Adrenal gland (tissue), 5 donors: ENCODE data around the gene RAX.
A peak's percentile ranks its signal among the peaks of the same experiment; 100 is the strongest.

Source experiments
- POLR2A ChIP-seq, 2 donors: fragments of 450-650 bp; IDR thresholded peaks; one replicate each; pipeline ENCODE4 v1.6.1; 2017; ENCODE audit warnings: antibody characterized with exemption in 2 of 2, mild to moderate bottlenecking in 2 of 2, moderate library complexity in 1 of 2
- TF ChIP-seq, protein P1 (sequence below), 6 experiments: fragments of 450-650 bp in 4 of 6; fragments of 200-600 bp in 2 of 6; sonication (generic) in 1 of 6; IDR thresholded peaks; 1 replicate in 5 of 6; 2 replicates in 1 of 6; pipeline versions ENCODE4 v1.5.1 to v1.8.0; 2016 to 2021; ENCODE audit warnings: antibody characterized with exemption in 6 of 6, mild to moderate bottlenecking in 2 of 6, moderate library complexity in 1 of 6
- donor health status: DM: no; HTN: no; CAD: no.

DNA sequence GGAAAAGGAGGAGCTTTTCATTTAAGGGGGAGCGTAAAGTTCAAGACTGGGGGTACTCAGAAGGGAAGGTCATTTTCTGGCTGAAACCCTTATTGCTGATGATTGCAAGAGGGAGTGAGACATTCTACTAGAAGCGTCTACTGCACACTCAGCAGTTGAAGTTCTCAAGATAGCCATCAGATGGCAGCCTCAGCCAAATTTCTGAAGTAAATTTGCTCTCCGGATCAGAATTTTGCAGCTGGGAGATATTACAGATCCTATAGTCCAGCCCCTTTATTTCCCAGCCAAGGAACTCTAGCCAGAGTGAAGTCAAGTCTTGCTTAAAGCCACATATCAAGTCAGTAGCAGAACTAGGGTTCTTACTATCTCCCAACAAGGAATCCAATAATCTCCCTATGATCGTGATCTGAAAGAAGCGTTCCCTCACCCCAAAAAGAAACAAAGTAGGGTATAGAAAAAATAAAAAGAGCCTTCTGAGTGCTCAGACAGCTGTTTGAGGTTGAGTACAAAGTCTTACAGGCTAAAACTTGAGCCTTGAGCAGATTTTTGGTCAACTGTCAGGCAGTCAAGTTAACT is 24.0 kb downstream of the RAX start:
- TF ChIP-seq, protein P1, sequence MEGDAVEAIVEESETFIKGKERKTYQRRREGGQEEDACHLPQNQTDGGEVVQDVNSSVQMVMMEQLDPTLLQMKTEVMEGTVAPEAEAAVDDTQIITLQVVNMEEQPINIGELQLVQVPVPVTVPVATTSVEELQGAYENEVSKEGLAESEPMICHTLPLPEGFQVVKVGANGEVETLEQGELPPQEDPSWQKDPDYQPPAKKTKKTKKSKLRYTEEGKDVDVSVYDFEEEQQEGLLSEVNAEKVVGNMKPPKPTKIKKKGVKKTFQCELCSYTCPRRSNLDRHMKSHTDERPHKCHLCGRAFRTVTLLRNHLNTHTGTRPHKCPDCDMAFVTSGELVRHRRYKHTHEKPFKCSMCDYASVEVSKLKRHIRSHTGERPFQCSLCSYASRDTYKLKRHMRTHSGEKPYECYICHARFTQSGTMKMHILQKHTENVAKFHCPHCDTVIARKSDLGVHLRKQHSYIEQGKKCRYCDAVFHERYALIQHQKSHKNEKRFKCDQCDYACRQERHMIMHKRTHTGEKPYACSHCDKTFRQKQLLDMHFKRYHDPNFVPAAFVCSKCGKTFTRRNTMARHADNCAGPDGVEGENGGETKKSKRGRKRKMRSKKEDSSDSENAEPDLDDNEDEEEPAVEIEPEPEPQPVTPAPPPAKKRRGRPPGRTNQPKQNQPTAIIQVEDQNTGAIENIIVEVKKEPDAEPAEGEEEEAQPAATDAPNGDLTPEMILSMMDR (IDR thresholded peaks at IDR 0.05), result peak; percentile 57 to 75 (median 70)
- no peak for TF ChIP-seq POLR2A (IDR thresholded peaks at IDR 0.05)
